Heart right ventricle (tissue), 16 donors: Measurements from ENCODE around the gene KMT2E. TPM values are rescaled to one million over a fixed set of nuclear protein-coding genes. Genes with fewer than 3 reads are reported as not detected.

Source experiments
- ATAC-seq, 8 donors: fragments of 200-7000 bp; cut with Tn5 transposase; one replicate each; pipeline ENCODE4 v1.9.1; 2020; ENCODE audit warnings: mild to moderate bottlenecking in 8 of 8, moderate library complexity in 8 of 8, moderate number of reproducible peaks in 1 of 8
- DNase-seq, 2 donors: peaks; one replicate each; pipeline ENCODE4 v3.0.0-alpha.2; 2020
- H3K27ac ChIP-seq, 10 donors: fragments of 200-600 bp; sonication (generic) in 2 of 10; one replicate each; pipeline versions ENCODE4 v1.5.0 to v1.8.0; 2020 to 2022; ENCODE audit warnings: mild to moderate bottlenecking in 3 of 10
- H3K27me3 ChIP-seq, 7 donors: fragments of 200-600 bp; one replicate each; pipeline ENCODE4 v1.8.0; 2021 to 2022; ENCODE audit warnings: mild to moderate bottlenecking in 2 of 7
- H3K36me3 ChIP-seq, 9 donors: fragments of 200-600 bp; sonication (generic) in 1 of 9; one replicate each; pipeline versions ENCODE4 v1.5.0 to v1.8.0; 2020 to 2022; ENCODE audit warnings: mild to moderate bottlenecking in 2 of 9
- H3K4me1 ChIP-seq, 9 donors: fragments of 200-600 bp; sonication (generic) in 1 of 9; one replicate each; pipeline versions ENCODE4 v1.5.0 to v1.8.0; 2020 to 2022; ENCODE audit warnings: mild to moderate bottlenecking in 4 of 9
- H3K4me3 ChIP-seq, 10 donors: fragments of 200-600 bp; sonication (generic) in 2 of 10; one replicate each; pipeline versions ENCODE4 v1.5.0 to v1.8.0; 2020 to 2022; ENCODE audit warnings: mild to moderate bottlenecking in 7 of 10, moderate library complexity in 2 of 10
- H3K9me3 ChIP-seq, 11 donors: fragments of 200-600 bp in 10 of 11; sonication (generic) in 2 of 11; one replicate each; pipeline versions ENCODE4 v1.5.0 to v1.8.0; 2013 to 2022; ENCODE audit warnings: mild to moderate bottlenecking in 2 of 11, control low read depth in 1 of 11, moderate library complexity in 1 of 11
- WGBS, 2 donors: extraction: QIAGEN DNeasy Blood & Tissue Kit; methylation state at CpG; one replicate each; pipeline ENCODE4 v1.1.7; 2013; ENCODE audit warnings: inconsistent platforms in 1 of 2; 5-methylcytosine and 5-hydroxymethylcytosine counted together
- intact Hi-C, 10 donors: fragments of 100-400 bp; cut with DNase I; formaldehyde crosslinking; loops; one replicate each; pipeline versions ENCODE4 v1.11.1 to v1.14.2; 2022
- polyA plus RNA-seq, 2 donors: library from polyadenylated mRNA; stranded (reverse); fragments of 200-250 nt; gene quantifications; one replicate each; pipeline ENCODE4 v1.2.3, GENCODE V29; 2013
- total RNA-seq, 10 donors: library from RNA; stranded (reverse); fragmentation: NEBNext Ultra II Directional in 3 of 10; extraction: Animal tissue kit (Norgen Biotek cat#: 25700) in 3 of 10; gene quantifications; one replicate each; pipeline versions ENCODE4 v1.2.1 to v1.2.4, GENCODE V29; 2021 to 2023
- TF ChIP-seq, protein P1 (sequence below), 9 donors: fragments of 200-600 bp; sonication (generic) in 2 of 9; IDR thresholded peaks; one replicate each; pipeline versions ENCODE4 v1.5.0 to v1.8.0; 2021 to 2022; ENCODE audit warnings: antibody characterized with exemption in 9 of 9, mild to moderate bottlenecking in 5 of 9, moderate library complexity in 1 of 9
- donor health status: Arrhythmogenic right ventricular cardiomyopathy.
- donor health status: ischemic (EF 13 %, LVEDD 7.1; RV severe dilation, severe dysfunction).
- donor health status: healthy with polysubstance abuse.
- donor health status: DM: no; HTN: yes; CAD: no.
- donor health status: DM: no; HTN: no; CAD: no.
- donor health status: ischemic (EF 25% LVEDD 6.9; RV normal size, moderate dysfunction).
- donor health status: ischemic (EF 25% LVEDD 5.7; RV mildly dilated, moderate dysfunction).
- donor health status: healthy.
- donor health status: DM: yes; HTN: yes; CAD: no.
- donor health status: Ischemic cardiomyopathy.
- donor health status: ischemic (EF 35%, LVEDD 5.7; RV mildly dilated, moderate dysfunction).
- donor health status: nonischemic (EF 11% LVEDD 7.7; RV severe dilation, severe dysfunction).
- donor health status: DM: yes; HTN: yes; CAD: no.
- donor health status: PGD.
- donor health status: ischemic (EF 29% LVEDD 5.4; RV normal size, mild dysfunction).
- donor health status: nonischemic (EF 23%, LVEDD 6.1; RV moderate dilation, normal function).

KMT2E gene
- total and polyA plus RNA-seq, 12 donors, result 9.4 to 53.3 (median 46.2) TPM

DNA sequence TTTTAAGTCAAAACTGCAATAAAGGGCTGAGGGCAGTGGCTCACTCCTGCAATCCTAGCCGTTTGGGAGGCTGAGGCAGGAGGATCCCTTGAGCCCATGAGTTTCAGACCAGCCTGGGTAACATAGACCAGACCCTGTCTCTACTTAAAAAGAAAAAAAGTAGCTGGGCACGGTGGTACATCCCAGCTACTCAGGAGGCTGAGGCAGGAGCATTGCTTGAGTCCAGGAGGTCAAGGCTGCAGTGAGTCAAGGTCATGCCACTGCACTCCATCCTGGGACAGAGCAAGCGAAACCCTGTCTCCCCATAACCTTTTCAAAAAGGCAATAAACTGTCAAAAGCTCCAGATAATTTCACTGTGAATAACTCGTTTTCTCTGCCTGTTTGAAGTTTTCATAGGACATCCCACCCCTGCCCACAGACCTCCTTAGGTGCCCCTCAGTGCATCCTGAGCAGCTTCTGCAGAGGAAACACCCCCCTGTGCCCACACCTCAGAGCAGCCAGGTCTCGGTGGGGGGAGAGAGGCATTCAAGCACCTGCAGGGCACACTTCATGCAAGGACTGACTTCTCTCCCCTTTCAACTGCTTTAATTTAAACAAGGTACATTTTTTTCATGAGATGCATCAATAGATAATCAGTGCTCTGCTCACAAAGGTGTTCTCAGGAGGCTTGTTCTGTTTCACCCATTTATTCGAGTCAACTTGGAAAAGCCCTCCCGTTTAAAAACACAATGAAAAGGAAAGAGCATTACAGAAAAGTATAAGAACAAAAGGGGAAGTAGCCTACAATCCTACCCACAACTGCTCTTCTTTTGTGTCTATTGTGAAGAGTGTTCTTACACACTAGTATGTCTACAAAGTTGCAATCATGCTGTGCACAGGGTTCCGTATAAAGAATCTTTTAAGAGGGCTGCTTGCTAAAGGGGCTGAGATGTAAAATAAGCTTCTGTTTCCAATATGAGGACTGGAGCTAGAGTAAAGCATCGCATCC is 104.9 kb downstream of the KMT2E start:
- intact Hi-C loops, result no loop called here
- TF ChIP-seq, protein P1, sequence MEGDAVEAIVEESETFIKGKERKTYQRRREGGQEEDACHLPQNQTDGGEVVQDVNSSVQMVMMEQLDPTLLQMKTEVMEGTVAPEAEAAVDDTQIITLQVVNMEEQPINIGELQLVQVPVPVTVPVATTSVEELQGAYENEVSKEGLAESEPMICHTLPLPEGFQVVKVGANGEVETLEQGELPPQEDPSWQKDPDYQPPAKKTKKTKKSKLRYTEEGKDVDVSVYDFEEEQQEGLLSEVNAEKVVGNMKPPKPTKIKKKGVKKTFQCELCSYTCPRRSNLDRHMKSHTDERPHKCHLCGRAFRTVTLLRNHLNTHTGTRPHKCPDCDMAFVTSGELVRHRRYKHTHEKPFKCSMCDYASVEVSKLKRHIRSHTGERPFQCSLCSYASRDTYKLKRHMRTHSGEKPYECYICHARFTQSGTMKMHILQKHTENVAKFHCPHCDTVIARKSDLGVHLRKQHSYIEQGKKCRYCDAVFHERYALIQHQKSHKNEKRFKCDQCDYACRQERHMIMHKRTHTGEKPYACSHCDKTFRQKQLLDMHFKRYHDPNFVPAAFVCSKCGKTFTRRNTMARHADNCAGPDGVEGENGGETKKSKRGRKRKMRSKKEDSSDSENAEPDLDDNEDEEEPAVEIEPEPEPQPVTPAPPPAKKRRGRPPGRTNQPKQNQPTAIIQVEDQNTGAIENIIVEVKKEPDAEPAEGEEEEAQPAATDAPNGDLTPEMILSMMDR (IDR thresholded peaks at IDR 0.05), result no peak
- Histone ChIP-seq H3K9me3 (no peaks in the 10 kb centered on the region), H3K4me3 (no peak overlapping the region), H3K4me1 (peaks cover 0 to under 1% (median 0%) of the 10 kb centered on the region in 9 donors), H3K27ac (no peak overlapping the region), H3K36me3 (peaks cover 0 to 66% (median 20%) of the 10 kb centered on the region in 9 donors), H3K27me3 (no peaks in the 10 kb centered on the region)
- DNase-seq, result no peak
- ATAC-seq, result peak in 1 of 8 donors; percentile 57
- 83 to 87% methylated on average over 9 of the region's 9 CpGs for WGBS, 2 donors

DNA sequence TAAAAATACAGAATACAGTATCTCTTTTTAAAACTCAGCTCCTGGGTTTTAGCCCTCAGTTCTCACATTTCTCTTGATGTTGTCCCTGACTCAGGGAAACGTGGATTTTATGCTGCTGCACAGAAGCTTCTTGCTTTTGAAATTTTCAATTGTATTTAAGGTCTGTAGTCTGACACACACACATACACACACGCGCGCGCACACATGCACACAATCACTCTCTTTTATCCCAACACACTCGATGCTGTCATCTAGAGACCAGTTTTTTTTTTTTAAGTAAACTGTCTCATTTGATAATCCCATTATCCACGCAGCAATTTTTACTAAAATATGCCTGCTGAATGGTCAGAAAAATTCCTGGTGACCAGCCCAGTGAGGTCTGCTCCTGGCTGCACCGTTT is 108.6 kb downstream of the KMT2E start:
- intact Hi-C loops, result no loop called here
- Histone ChIP-seq H3K27me3 (no peaks in the 10 kb centered on the region), H3K36me3 (peaks cover 0 to 57% (median 10%) of the 10 kb centered on the region in 9 donors), H3K4me1 (peaks cover 0 to 13% (median 0%) of the 10 kb centered on the region in 9 donors), H3K9me3 (no peaks in the 10 kb centered on the region), H3K4me3 (no peak overlapping the region), H3K27ac (no peak overlapping the region)
- no peak for ATAC-seq
- DNase-seq, result no peak
- WGBS, 2 donors, result 78 to 83% methylated on average over 8 of the region's 8 CpGs
- TF ChIP-seq, protein P1 (IDR thresholded peaks at IDR 0.05), result no peak

DNA sequence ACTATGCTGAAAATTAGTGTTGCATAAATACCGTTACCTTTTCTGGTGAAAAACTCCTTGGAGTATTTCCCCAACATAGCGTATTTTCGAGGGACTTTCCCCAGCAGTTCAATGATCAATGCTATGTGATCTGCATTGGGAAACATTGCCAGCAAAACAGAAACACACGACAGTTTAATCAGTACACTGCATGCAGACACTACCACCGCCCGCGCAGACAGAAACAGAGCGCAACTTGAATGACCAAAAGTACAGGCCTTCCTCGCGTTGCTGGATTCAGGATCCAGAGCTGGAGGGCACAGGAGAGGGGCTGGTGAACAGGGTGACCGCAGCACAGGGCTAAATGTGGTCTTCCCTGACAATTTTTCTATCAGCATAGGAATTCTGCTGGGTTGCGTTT is 111.7 kb downstream of the KMT2E start:
- no peak for ATAC-seq

DNA sequence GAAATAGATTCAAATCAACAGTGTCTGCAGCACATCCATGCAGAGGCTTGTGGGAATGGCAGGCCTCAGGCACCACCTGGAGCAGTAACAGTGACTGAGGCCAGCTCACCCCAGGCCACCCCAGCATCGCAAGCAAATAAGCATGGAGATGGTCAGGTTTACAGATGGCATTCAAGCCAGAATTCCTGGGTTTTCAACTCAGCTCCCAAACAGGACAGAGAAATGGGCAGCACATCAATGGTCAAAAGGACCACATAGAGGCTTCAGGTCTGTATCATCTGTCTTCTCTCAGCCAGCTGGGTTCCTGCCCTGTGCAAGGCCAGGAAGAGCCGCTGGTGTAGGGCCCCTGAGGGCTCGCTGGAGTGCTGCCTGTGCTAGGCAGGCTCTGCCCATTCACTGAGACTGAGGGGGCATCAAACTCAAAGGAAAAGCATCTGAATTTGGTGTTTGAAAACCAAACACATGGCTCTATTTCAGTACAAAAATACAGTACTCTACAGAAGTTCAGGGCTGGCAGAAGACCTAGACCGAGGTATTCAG is 112.5 kb downstream of the KMT2E start:
- Histone ChIP-seq H3K9me3 (no peaks in the 10 kb centered on the region), H3K27me3 (no peaks in the 10 kb centered on the region), H3K4me3 (no peak overlapping the region), H3K36me3 (peaks cover 0 to 41% (median 10%) of the 10 kb centered on the region in 9 donors), H3K4me1 (peaks cover 0 to 27% (median 8%) of the 10 kb centered on the region in 9 donors), H3K27ac (peak overlapping the region in 1 of 10 donors; percentile 27)
- DNase-seq, result no peak
- intact Hi-C loops, result no loop called here
- TF ChIP-seq, protein P1 (IDR thresholded peaks at IDR 0.05), result no peak
- WGBS, 2 donors, result 81 to 83% methylated on average over 4 of the region's 4 CpGs
- ATAC-seq, result peak in 2 of 8 donors; percentile 46 to 57

More for the DNA sequence above, 111.7 kb downstream of the KMT2E start:
- Histone ChIP-seq H3K27me3 (no peaks in the 10 kb centered on the region), H3K27ac (no peak overlapping the region), H3K4me1 (peaks cover 0 to 23% (median 8%) of the 10 kb centered on the region in 9 donors), H3K9me3 (no peaks in the 10 kb centered on the region), H3K36me3 (peaks cover 0 to 39% (median 10%) of the 10 kb centered on the region in 9 donors), H3K4me3 (no peak overlapping the region)
- TF ChIP-seq, protein P1 (IDR thresholded peaks at IDR 0.05), result no peak
- intact Hi-C loops, result no loop called here
- WGBS, 2 donors, result 96% methylated on average over 12 of the region's 12 CpGs
- no peak for DNase-seq
